ENCODE measurements around the gene MTHFD1. TPM values are rescaled to one million over a fixed set of nuclear protein-coding genes. Genes with fewer than 3 reads are reported as not detected.
A peak's percentile ranks its signal among the peaks of the same experiment; 100 is the strongest.

Gene MTHFD1
- total RNA-seq, 1 donor from 2014 or later: 40.7 TPM

DNA sequence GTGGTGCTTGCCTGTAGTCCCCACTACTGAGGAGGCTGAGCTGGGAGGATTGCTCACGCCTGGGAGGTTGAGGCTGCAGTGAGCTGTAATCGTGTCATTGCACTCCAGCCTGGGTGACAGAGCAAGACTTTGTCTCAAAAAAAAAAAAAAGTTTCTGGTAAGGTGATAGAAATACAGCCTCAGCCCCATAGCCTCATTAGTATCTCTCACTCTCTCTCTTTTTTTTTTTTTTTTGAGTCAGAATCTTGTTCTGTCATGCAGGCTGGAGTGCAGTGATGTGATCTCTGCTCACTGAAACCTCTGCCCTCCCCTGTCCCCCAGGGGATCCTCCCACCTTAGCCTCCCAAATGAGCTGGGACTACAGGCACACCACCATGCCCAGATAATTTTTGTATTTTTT is 19.2 kb downstream of the MTHFD1 start:
- DNase-seq (ENCODE audit: low spot score): no peak

DNA sequence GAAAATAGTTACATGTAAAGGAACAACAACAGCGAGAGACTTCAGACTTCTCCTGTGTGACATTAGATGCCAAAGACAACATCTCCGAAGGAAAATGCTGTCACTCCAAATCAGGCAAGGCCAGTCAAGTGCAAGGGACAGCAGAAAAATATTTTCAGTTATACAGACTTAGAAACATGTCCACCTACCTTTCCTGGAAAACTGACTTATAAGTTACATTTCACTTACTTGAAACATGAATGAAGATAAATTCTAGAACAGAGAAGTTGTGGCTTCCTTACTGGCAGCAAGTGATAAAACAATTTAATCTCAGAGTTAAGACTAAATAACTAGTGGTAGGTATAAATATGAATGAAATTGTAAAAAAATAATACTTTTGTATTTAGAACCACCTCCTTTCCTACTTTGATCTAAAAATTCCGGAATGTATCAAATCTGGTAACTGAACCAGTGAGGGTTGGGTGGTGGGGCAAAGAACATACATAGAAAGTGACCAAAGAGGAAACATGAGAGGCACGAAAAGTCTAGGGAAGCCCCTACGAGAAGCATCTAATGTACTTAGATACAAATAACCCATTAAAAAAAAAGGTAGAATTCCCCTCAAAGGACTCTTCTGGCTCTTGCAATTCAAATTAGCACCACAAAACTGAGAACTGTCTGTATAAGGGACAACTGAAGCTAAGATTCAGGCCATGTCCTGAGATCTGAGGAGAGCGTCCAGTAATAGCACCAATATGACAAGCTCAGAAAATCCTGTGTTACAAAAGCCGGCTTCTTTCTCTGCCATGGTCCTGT is 21.2 kb downstream of the MTHFD1 start:
- no peak for DNase-seq (ENCODE audit: low spot score)

DNA sequence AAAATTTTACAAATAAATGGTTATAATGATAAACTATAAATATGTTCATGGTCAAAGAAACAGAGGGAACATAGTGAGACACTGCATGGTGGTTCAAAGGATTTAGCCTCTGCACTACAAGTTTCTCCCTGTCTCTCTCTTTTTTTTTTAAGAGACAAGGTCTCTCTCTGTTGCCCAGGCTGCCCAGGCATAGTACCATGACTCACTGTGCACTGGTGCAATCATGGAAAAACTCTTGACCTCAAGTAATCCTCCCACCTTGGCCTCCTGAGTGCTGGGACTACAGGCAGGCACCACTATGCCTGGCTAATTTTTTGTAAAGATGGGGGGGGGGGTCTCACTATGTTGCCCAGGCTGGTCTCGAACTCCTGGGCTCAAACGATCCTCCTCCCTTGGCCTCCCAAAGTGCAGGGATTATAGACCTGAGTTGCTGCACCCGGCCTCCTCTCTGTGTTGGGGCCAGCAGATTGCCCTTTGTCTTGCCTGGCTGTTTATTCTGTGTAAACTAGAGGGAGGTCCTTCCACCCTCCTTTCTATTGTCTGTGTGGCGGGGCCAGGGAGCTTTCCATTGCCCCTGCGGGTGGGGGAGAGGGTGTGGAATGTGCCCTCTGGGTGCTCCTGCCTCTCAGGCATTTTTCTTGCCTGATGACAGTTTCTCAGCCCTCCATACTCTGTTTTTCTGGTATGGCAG is 22.1 kb downstream of the MTHFD1 start:
- no peak for DNase-seq (ENCODE audit: low spot score)

DNA sequence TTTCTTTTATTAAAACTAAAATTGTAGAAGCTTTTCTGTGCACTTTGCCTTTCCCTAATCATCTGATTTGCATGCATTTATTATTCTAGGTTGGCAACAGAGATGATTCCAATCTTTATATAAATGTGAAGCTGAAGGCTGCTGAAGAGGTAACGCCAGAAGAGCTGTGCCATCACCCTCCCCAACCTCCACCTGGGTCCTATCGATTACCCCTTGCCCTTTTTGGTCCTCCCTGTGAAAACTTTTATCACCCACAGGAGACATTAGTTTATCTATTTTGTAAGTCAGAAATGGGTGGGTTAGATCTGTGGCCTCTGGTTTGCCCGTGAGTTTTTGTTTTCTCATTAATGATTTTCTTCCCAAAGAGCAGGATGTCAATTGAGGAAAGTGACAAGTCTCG is 22.8 kb downstream of the MTHFD1 start:
- no peak for DNase-seq (ENCODE audit: low spot score)

DNA sequence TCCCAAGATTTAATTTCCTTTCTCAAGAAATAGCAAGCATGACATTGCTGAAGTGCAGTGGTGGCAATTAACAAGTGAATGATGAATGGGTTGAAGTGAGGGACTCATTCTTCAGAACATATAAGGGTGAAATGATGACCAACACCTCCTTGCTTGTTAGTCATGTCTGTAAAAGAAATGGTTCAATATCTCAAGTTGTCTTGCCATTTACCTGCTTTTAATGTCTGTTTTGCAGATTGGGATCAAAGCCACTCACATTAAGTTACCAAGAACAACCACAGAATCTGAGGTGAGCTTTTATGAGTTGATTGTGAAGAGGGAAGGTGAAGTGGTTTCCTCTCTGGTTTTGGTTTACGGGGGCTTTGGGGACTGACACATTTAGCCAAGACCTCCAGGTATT is 24.1 kb downstream of the MTHFD1 start:
- DNase-seq (ENCODE audit: low spot score): no peak

DNA sequence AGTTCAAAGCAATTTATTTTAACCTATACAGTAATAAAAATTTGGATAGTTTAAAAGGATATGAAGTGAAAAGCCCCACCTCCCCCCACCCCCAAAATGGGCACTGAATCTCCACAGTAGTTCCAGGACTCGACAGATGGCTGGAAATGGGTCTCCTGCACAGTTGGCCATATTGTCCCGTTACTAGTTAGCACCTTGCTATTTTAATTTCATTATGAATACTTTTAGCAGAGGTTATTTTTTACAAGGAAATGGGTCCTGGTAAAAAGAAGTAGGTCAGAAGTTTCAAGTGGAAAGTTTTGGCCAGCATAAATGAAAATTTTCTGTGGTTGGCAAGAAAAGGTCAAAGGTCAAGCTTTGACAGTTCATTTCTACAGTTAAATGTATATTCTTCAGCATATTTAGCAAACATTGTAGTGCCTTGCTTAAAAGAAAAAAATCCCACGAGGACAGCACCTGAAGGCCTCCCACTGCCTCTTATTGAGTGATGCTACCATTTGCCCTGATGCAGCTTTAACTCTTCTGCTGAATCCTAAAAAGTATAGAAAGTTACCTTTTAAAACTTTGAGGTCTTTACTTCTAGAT is 28.3 kb downstream of the MTHFD1 start:
- no peak for DNase-seq (ENCODE audit: low spot score)

DNA sequence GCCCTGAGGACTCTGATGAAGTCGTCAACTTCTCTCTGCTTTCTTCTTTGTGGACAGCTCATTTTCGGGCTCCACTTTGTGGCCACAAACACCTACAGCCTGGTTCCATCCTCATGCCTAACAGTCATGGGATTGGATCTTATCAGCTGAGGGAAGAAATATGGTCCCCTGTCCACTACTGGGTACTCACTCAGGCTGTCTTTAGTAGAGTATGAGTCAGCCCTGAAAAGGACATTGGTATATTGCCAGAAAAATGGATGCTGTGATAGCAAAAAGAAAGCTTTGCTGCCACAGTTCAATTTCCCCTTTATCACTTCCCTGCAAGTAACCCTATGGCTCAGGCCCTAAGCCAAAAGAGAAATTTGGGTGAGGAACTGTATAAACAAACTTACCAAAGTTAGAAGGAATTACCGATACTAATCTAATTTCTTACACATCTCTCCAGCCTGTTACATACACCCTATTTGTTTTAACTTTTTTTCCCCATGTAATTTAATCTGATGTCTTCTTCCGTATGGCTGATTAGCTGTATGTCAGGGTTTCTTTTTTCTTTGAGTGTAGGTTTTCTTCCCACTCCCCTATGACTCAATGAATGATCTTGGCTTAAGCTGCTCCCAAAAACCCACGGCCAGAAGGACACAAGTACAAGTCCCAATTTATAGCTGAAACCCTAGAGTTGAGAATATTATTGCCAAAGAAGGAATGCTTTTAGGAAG is 29.1 kb downstream of the MTHFD1 start:
- DNase-seq (ENCODE audit: low spot score): no peak

DNA sequence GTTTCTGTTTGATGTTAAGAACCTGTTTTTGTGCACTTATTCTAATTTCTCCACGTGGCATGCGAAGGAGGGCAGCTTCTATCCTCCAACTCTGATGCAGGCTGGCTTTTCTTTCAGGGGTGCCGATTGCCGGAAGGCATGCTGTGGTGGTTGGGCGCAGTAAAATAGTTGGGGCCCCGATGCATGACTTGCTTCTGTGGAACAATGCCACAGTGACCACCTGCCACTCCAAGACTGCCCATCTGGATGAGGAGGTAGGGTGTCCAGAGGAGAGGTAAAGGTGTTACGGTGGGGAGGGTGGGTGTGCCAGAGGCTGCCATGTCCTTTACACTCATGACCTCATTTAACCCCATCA is 29.6 kb downstream of the MTHFD1 start:
- DNase-seq (ENCODE audit: low spot score): no peak

DNA sequence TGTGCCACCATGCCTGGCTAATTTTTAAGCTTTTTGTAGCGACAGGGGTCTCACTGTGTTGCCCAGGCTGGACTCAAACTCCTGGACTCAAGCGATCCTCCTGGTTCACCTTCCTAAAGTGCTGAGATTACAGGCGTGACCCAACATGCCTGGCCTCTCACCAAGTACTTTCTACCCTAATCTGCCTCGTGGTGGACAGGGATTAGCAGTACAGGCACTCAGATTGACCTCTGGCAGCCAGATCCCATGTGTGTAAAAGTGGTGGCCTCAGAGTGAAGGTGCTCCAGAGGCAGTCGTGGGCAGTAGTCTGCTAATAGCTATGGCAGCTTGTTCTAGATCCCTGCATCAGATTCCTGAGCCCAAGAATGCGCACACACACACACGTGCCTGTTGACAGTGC is 30.9 kb downstream of the MTHFD1 start:
- no peak for DNase-seq (ENCODE audit: low spot score)

DNA sequence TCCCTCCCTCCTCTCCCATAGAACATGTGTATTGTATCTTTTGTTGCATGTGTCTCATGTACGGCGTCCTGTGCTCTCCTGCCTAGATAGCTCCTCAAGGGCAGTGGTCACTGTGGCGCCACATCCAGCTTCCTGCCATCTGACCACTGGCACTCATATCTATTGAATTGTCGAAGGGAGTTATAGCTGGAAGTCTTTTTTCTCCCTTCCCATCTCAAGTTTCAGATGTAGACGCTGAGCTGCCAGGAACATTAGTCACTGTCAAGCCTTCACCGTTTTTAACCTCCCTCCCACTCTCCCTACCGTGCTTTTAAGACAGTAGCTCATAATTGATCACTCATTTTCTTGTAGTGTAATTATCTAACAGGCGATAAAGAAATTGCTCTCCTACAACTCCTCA is 33.0 kb downstream of the MTHFD1 start:
- DNase-seq (ENCODE audit: low spot score): no peak

DNA sequence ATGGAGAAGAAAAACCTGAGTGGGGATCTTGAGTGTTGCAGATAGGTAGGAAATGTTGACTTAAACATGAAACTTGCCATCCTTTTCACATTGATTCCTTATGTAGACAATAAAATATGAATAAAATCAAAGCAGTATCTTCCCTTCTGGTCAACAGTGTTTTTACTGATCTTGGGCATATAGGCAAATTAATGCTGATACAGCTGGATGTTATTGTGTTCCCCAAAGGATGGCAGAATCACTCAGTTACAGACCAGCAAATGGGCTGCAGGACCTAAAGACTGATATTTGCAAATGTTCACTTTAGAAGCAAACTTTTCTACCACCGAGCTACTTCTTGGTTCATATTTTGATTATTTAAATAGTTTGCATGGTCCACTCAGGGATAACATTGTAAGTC is 33.9 kb downstream of the MTHFD1 start:
- no peak for DNase-seq (ENCODE audit: low spot score)

DNA sequence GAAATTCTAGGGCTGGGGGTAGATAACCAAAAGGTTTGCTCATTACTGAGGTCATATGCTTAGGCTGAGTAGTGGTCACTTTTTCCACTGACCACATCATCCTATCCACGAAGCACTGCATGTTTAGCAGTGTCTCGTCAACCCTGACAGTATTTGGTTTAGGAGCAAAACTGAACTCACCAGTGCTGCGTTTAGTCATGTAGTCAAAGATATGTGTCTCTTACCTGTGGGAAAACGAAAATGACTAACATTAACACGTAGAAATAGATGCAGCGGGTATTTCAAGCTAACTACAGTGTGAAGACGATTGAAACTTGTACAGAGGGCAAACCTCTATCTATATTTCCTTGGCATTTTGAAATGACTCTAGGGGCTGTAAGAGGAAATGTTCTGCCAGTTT is 34.6 kb downstream of the MTHFD1 start:
- DNase-seq (ENCODE audit: low spot score): no peak

DNA sequence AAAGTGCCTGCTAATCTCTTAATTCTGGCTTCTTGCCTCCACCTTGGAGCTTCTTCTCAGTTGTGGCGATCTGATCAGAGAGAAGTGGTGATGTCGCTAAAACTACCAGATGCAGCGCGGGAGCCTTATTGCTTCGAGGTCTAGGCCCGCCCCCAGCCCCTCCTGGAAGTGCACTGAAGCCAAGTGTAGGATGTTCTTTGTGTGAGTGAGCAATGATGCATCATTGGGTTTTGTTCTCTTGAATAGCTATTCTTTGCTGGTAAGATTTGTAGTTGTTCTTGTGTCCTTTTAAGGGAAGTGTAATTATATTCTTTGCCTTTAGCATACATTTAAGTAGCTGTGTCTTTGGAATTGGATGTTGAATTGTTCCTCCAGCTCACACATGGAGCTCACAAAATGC is 35.8 kb downstream of the MTHFD1 start:
- no peak for DNase-seq (ENCODE audit: low spot score)

DNA sequence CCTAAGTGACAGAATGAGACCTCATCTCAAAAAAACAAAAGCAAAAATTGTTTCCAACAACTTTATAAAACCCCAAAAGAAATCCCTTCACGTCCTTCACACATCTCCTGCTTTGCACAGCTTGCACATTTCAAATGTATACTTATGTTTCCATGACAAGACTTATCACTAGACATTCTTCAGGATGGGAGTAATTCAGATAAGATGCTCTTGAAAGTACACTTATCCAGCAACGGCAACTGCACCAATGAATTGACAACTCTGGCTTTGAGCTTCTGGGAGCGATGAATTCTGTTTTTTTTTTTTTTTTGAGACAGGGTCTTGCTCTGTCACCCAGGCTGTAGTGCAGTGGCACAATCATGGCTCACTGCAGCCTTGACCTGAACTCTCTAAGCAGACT is 46.4 kb downstream of the MTHFD1 start:
- no peak for DNase-seq (ENCODE audit: low spot score)

DNA sequence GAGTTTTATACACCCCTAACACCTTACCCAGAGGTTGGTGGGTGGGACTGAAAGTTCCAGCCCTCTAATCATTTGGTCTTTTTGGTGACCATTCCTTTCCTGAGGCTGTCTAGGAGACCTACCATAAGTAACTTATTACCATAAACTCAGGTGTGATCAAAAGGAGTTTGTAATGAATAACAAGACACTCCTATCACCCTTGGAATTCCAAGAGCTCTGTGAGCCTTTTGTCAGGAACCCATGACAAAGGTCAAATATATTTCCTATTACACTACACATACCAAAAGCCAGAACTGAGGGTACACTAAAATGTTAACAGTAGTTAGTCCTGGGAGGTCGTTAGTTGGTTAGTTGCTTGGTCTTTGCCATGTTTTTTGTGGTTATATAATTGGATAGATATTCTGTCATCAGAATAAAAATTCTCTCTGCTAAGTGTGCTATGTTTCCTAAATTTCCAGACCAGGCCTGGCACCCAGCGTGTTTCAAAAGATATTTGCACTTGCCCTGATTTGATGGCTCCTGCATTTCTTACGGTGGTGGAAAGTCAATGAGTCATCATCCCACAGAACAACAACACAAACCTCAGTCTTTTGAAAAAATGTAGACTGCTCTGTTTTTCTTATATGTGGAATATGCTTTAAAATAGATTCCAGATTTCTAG is 50.2 kb downstream of the MTHFD1 start:
- no peak for DNase-seq (ENCODE audit: low spot score)

DNA sequence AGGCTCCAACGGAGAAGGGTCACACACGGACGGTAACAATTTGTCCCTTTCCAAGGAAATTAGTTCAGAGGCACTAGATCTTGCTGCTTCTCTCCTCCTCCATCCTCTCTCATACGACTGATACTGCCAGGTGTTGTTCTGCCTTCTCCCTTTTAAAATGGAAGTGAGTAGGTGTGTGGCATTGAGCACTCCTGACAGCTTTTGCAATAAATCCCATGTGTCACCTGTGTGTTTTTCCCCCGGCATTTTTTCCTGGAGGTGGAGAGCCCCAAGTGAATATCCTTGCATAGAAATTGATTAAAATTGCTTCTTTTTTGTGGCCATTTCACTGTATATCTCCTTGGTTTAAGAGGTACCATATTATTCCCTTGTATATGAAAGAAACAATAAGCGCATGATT is 51.0 kb downstream of the MTHFD1 start:
- no peak for DNase-seq (ENCODE audit: low spot score)

DNA sequence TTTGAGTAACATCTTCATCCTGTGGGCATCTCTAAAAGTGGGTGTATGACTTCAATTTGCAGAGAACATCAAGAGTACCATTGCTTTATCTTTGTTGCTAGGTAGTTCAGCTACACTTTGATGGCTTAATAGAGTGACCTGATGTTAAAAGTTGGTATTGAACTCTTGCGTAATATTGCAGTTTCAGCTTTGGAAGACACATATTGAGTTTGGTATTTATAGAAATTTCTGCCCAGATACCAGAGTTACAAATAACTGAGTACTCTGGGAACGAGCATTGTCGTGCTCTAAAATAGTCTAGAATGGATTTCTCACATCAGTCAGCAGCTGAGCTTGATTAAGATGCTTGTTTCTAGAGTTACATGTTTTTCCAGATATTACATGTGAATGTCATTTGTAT is 52.3 kb downstream of the MTHFD1 start:
- no peak for DNase-seq (ENCODE audit: low spot score)

DNA sequence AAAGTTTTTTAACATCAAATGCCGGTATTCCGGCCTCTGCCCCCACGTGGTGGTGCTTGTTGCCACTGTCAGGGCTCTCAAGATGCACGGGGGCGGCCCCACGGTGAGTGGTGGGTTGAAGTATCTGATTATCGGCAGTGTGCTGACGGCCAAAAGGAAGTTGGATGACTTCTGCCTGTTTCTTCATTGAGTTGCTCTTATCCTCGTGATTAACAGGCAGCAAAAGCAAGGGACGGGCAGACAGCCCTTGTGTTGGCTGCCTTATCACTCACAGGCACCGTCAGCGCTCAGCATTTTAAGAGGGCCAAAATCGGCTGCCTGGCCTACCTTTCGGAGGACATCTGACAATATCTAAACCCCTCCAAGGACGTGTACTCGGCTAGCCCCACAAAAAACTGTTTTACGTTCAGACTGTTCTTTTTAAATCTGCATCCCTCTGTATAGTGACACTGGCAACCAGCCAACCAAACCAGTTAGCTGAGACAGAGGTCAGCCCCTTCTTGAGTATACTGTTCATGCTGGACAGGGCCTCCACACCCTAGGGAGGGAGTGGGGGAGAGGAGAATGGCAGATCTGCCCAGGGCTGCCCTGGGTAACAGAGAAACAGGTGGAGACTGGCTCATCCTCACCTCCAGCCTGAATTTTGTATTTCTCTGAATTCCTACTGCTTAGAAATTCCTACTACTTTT is 54.3 kb downstream of the MTHFD1 start:
- peak; percentile 15 for DNase-seq (ENCODE audit: low spot score)

DNA sequence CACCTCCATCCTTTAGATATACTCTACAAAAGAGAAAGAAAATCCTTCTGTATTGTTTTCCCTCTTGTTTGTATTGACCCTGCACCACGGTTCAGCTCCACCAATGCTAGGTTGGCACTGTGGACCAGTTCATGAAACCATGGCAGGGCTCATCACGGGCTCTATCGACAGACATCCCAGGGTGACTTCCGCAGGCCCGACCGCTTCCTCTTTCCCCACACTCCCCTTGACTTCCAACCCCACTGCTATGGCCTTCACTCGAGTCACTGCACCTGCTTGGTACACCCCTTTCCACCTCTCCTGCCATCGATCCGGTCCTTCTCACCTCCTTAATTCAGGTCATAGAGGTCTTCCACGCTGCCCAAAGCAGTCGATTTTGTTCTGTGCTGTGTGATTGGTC is 56.0 kb downstream of the MTHFD1 start:
- no peak for DNase-seq (ENCODE audit: low spot score)

DNA sequence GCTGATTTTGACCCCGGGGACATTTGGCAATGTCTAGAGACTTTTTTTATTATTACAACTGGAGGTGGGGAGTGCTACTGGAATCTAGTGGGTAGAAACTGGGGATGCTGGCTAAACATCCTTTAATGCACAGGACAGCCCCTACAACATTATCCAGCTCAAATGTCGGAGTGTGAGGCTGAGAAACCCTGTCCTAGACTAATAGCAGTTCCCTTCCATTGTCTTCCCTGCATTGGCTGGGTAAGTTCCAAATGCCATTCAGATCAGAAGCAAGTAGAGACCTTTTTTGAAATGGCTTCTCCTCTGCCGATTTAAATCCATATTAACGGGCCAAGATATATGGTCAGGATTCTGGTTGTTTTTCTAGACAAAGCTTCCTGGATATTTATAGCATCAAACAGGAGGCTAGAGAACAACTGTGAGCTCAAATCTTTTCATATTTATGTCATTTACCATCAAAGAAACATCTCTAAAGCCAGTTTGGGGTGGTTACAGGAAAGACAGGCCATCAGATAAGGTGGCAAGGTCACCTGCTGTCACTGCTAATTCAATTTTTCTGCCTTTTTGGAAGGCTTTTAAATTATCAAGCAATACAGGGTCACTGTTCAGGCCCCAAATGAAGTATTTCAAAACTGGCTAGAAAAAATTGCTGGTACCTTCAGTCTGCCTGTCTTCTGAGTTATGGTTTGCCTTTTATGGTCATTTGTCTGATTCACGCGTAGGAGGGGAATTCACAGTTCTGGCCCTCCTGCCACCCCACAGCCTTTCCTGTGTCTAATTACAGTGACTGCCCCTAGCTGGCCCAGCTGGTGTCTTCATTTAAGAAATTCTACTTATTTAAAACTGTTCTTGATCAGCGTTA is 57.1 kb downstream of the MTHFD1 start:
- DNase-seq (ENCODE audit: low spot score): no peak

Measured in mucosa of gallbladder (tissue), 1 donor.